Gastrocnemius medialis (tissue), 4 donors: ENCODE results near the gene SLC22A4. TPM values are rescaled to one million over a fixed set of nuclear protein-coding genes. Genes with fewer than 3 reads are reported as not detected.

Source experiments
- ATAC-seq, 2 donors: fragments of 150-250 bp; one replicate each; pipeline ENCODE4 v1.9.1; 2016
- DNase-seq, 2 donors: peaks; one replicate each; pipeline ENCODE4 v3.0.0-alpha.2; 2019
- H3K27ac ChIP-seq, 4 donors: fragments of 200-600 bp; sonication (generic); 1 replicate in 1 of 4; 2 replicates in 3 of 4; pipeline ENCODE4 v1.5.1; 2016 to 2018; ENCODE audit warnings: mild to moderate bottlenecking in 2 of 4, moderate library complexity in 1 of 4
- H3K27me3 ChIP-seq, 3 donors: fragments of 200-600 bp; sonication (generic) in 2 of 3; 1 replicate in 1 of 3; 2 replicates in 2 of 3; pipeline versions ENCODE4 v1.5.1 to v1.6.0; 2016 to 2019; ENCODE audit warnings: mild to moderate bottlenecking in 1 of 3, moderate library complexity in 1 of 3
- H3K36me3 ChIP-seq, 2 donors: fragments of 200-600 bp; sonication (generic) in 1 of 2; one replicate each; pipeline ENCODE4 v1.5.1; 2017 to 2018
- H3K4me1 ChIP-seq, 2 donors: fragments of 200-600 bp; sonication (generic) in 1 of 2; one replicate each; pipeline ENCODE4 v1.5.1; 2016 to 2017; ENCODE audit warnings: mild to moderate bottlenecking in 2 of 2
- H3K4me3 ChIP-seq, 4 donors: fragments of 200-600 bp; sonication (generic) in 3 of 4; 1 replicate in 1 of 4; 2 replicates in 3 of 4; pipeline ENCODE4 v1.5.1; 2016 to 2019; ENCODE audit warnings: mild to moderate bottlenecking in 2 of 4
- H3K9me3 ChIP-seq, 3 donors: fragments of 200-600 bp; sonication (generic) in 2 of 3; 1 replicate in 1 of 3; 2 replicates in 2 of 3; pipeline ENCODE4 v1.5.1; 2016 to 2019
- CTCF ChIP-seq, 5 experiments: fragments of 450-650 bp in 3 of 5; fragments of 200-600 bp in 2 of 5; sonication (generic) in 2 of 5; IDR thresholded peaks in 4 of 5; conservative IDR thresholded peaks in 1 of 5; 1 replicate in 4 of 5; 2 replicates in 1 of 5; pipeline ENCODE4 v1.5.1; 2016 to 2019; ENCODE audit warnings: antibody characterized with exemption in 5 of 5, mild to moderate bottlenecking in 3 of 5, moderate library complexity in 3 of 5
- POLR2A ChIP-seq, 2 donors: fragments of 450-650 bp; IDR thresholded peaks; one replicate each; pipeline ENCODE4 v1.6.1; 2017; ENCODE audit warnings: antibody characterized with exemption in 2 of 2, mild to moderate bottlenecking in 2 of 2, moderate library complexity in 2 of 2
- in situ Hi-C, 4 donors: fragments of 200-750 bp; cut with MboI; loops; one replicate each; pipeline versions ENCODE4 v1.15.0 to v1.8.0; 2017; ENCODE audit warnings: low sequenced_read_pairs in 4 of 4
- intact Hi-C: fragments of 100-400 bp; cut with DNase I; formaldehyde crosslinking; loops from one replicate; pipeline ENCODE4 v1.15.1; 2023; ENCODE audit warnings: low total_unique reads
- total RNA-seq, 4 donors: library from RNA; depleted of rRNA; stranded (reverse); fragments of >200 nt; gene quantifications; one replicate each; pipeline versions ENCODE4 v1.1.0 to v1.2.3, GENCODE V29; 2016

Gene SLC22A4
- total RNA-seq, 4 donors from 2014 or later: 5.4 to 6.7 (median 6.2) TPM

DNA sequence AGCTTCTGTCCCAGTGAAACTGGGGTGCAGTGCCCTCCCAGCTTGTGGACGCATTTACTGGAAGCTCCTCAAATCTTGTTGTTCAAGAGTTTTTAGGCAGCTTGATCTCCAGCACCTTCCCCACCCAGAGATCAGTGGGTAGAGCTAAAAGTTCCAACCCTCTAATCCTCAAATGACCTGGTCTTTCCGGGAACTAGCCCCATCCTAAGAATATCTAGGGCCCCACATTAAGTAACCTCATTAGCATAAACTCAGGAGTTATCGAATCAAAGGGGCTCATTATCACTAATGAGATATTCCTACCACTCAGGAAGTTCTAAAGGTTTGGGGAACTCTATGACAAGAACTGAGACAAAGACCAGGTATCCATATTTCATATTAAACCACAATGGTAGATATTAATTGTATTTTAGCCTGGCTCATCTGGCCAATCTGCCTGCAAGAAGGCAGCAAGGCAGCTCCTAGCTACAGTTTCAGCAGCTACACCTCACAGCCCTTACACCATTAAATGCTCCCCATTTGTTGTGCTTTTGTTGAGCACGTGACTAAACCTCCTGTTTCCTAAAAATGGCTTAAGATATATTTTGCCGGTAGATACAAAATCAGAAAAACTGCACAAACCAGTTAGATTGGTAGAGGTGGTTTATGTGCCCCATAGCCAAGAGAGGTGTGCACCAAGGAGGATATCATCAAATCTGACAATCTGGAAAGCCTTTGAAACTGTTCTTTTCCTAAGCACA lies 50.8 kb downstream of the SLC22A4 start:
- Histone ChIP-seq H3K9me3 (no peaks in the 10 kb centered on the region), H3K4me1 (peaks cover 21 to 25% of the 10 kb centered on the region in 2 donors), H3K27me3 (no peaks in the 10 kb centered on the region), H3K36me3 (peaks cover 0 to 13% of the 10 kb centered on the region in 2 donors), H3K4me3 (peak overlapping the region in 1 of 4 donors; percentile 0), H3K27ac (peak overlapping the region in 3 of 4 donors; percentile 22 to 72 (median 41))
- intact Hi-C loops (no loop called here), in situ Hi-C loops (no loop called here)
- ATAC-seq: peak in 1 of 2 donors; percentile 44
- TF ChIP-seq CTCF (IDR thresholded peaks at IDR 0.05 in 4 of 5, conservative IDR thresholded peaks at IDR 0.05 in 1 of 5) (no peak), POLR2A (IDR thresholded peaks at IDR 0.05) (no peak)
- no peak for DNase-seq

DNA sequence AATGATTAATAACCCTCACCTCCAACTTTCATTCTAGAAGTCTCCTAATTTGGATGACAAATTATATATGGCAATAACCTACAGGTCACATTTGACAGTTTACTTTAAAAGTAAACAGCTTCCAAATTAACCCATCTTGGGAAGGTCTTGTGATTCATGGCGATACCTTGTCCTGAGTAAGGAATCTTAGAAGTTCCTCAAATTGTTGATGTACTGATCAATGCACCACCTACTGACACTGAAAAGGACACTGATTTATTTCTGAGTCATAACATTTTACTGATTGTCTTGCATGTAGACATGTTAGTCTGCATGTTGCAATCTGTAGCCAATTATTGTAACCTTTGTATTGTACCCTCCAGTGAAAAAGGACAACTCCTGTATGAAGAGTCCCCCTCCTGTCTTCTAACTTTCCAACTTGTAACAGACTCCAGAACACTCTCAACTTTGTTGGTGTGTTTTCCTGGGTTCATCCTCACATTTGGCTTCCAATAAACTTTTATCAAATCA lies 59.3 kb downstream of the SLC22A4 start:
- intact Hi-C loops: no loop called here

DNA sequence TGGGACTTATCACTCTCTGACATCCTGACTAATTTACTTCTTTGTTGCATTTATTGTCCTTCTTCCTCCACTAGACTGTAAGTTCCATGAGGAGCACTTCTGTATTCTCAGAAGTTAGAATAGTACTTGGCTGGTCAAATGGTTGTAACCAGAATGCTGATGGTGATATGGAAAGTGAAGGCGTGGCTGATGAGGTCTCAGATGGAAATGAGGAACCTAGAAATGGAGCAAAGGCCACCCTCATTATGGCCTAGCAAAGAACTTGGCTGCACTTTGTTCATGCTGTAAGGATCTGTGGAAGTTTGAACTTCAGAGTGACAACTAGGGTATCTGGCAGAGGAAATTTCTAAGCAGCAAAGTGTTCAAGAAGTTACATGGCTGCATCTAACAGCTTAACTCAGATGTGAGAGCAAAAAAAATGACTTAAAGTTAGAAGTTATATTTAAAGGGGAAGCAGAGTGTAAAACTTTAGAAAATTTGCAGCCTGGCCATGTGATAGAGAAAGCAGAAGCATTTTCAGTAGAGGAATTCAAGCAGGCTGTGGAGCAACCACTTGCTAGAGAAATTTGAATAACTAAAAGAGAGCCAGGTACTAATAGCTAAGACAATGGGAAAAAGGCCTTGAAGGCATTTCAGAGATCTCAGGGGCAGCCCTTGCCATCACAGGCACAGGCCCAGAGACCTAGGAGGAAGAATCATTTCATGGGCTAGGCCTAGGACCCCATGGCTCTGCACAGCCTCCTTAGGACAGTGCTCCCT lies 60.4 kb downstream of the SLC22A4 start:
- Histone ChIP-seq H3K4me3 (no peak overlapping the region), H3K4me1 (peaks cover 5 to 14% of the 10 kb centered on the region in 2 donors), H3K36me3 (peaks cover 0 to 19% of the 10 kb centered on the region in 2 donors), H3K9me3 (no peaks in the 10 kb centered on the region), H3K27me3 (no peaks in the 10 kb centered on the region), H3K27ac (no peak overlapping the region)
- intact Hi-C loops: no loop called here
- in situ Hi-C loops: no loop called here
- no peak for ATAC-seq
- DNase-seq: no peak
- no peak for TF ChIP-seq CTCF (IDR thresholded peaks at IDR 0.05 in 4 of 5, conservative IDR thresholded peaks at IDR 0.05 in 1 of 5)
- TF ChIP-seq POLR2A (IDR thresholded peaks at IDR 0.05): no peak

More for the DNA sequence above, 59.3 kb downstream of the SLC22A4 start:
- no peak for ATAC-seq
- H3K4me3 ChIP-seq: no peak overlapping the region
- H3K27me3 ChIP-seq: no peaks in the 10 kb centered on the region
- H3K4me1 ChIP-seq: peaks cover 5 to 14% of the 10 kb centered on the region in 2 donors
- H3K9me3 ChIP-seq: no peaks in the 10 kb centered on the region
- in situ Hi-C loops: no loop called here
- H3K36me3 ChIP-seq: peaks cover 0 to 20% of the 10 kb centered on the region in 2 donors
- DNase-seq: no peak
- peak overlapping the region in 3 of 4 donors; percentile 18 to 39 (median 29) for H3K27ac ChIP-seq
- TF ChIP-seq CTCF (IDR thresholded peaks at IDR 0.05 in 4 of 5, conservative IDR thresholded peaks at IDR 0.05 in 1 of 5): no peak
- no peak for TF ChIP-seq POLR2A (IDR thresholded peaks at IDR 0.05)

DNA sequence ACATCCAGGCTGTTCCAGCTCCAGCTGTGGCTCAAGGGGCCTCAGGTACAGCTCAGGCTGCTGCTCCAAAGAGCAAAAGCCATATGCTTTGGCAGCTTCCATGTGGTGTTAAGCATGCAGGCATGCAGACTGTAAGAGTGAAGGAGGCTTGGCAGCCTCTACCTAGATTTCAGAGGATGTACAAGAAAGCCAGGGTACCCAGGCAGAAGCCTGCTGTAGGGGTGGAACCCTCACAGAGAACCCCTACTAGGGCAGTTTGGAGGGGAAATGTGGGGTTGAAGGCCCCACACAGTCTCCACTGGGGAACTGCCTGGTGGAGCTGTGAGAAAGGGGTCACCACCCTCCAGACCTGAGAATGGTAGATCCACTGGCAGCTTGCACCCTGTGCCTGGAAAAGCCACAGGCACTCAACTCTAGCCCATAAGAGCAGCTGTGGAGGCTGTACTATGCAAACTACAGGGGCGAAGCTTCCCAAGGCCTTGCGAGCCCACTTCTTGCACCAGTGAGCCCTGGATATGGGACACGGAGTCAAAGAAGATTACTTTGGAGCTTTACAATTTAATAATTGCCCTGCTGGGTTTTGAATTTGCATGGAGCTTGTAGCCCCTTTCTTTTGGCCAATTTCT lies 61.1 kb downstream of the SLC22A4 start:
- intact Hi-C loops: no loop called here

More for the DNA sequence above, 61.1 kb downstream of the SLC22A4 start:
- peaks cover 5 to 14% of the 10 kb centered on the region in 2 donors for H3K4me1 ChIP-seq
- H3K36me3 ChIP-seq: peaks cover 0 to 23% of the 10 kb centered on the region in 2 donors
- no peaks in the 10 kb centered on the region for H3K27me3 ChIP-seq
- DNase-seq (no peak), ATAC-seq (no peak)
- in situ Hi-C loops: no loop called here
- no peaks in the 10 kb centered on the region for H3K9me3 ChIP-seq
- no peak overlapping the region for H3K4me3 ChIP-seq
- TF ChIP-seq CTCF (IDR thresholded peaks at IDR 0.05 in 4 of 5, conservative IDR thresholded peaks at IDR 0.05 in 1 of 5) (no peak), POLR2A (IDR thresholded peaks at IDR 0.05) (no peak)
- no peak overlapping the region for H3K27ac ChIP-seq
